HepG2 (cell line): ENCODE data around the gene RPS2. TPM values are rescaled to one million over a fixed set of nuclear protein-coding genes. Genes with fewer than 3 reads are reported as not detected.
A peak's percentile ranks its signal among the peaks of the same experiment; 100 is the strongest.

Experiments used
- GATAD1 ChIP-seq: IDR thresholded peaks from 2 replicates; pipeline ENCODE4 v1.6.1; 2016; ENCODE audit warnings: missing genetic modification reagents, missing compliant biosample characterization
- MTA3 ChIP-seq: sonication (generic); formaldehyde crosslinking; IDR thresholded peaks from 2 replicates; pipeline ENCODE4 v1.4.0; 2020; ENCODE audit warnings: missing genetic modification reagents
- NFKB2 ChIP-seq: sonication (generic); formaldehyde crosslinking; IDR thresholded peaks from 2 replicates; pipeline ENCODE4 v1.4.0; 2020; ENCODE audit warnings: missing genetic modification reagents, borderline replicate concordance
- NR2F2 ChIP-seq: IDR thresholded peaks from 2 replicates; pipeline ENCODE4 v1.6.1; 2012; ENCODE audit warnings: low read depth, inconsistent platforms, borderline replicate concordance
- POGZ ChIP-seq: sonication (generic); formaldehyde crosslinking; IDR thresholded peaks from 2 replicates; pipeline ENCODE4 v1.4.0; 2020; ENCODE audit warnings: mild to moderate bottlenecking, missing genetic modification reagents
- POLR2A ChIP-seq, 2 experiments: IDR thresholded peaks; 2 replicates each; pipeline ENCODE4 v1.6.1; 2011; ENCODE audit warnings: low read depth in 2 of 2, low read length in 2 of 2, mild to moderate bottlenecking in 1 of 2, moderate library complexity in 1 of 2; ENCODE audit not compliant: insufficient read depth in 1 of 2
- RFX1 ChIP-seq: fragments of 450-650 bp; IDR thresholded peaks from 2 replicates; pipeline ENCODE4 v1.6.1; 2017
- SMAD9 ChIP-seq: sonication (generic); formaldehyde crosslinking; IDR thresholded peaks from 2 replicates; pipeline ENCODE4 v1.5.1; 2020; ENCODE audit warnings: mild to moderate bottlenecking, missing genetic modification reagents
- TCF7L2 ChIP-seq: IDR thresholded peaks from 2 replicates; pipeline ENCODE4 v1.6.1; 2011; ENCODE audit warnings: mild to moderate bottlenecking, low read depth, low read length, moderate library complexity
- ZBTB1 ChIP-seq: sonication (generic); formaldehyde crosslinking; IDR thresholded peaks from 2 replicates; pipeline ENCODE4 v1.4.0; 2020; ENCODE audit warnings: missing genetic modification reagents, borderline replicate concordance
- ZFP82 ChIP-seq: sonication (generic); formaldehyde crosslinking; IDR thresholded peaks from 2 replicates; pipeline ENCODE4 v1.5.1; 2020; ENCODE audit warnings: mild to moderate bottlenecking, missing genetic modification reagents, borderline replicate concordance
- ZNF121 ChIP-seq: sonication (generic); formaldehyde crosslinking; IDR thresholded peaks from 2 replicates; pipeline ENCODE4 v1.5.0; 2020; ENCODE audit warnings: mild to moderate bottlenecking, missing genetic modification reagents
- ZNF264 ChIP-seq: sonication (generic); formaldehyde crosslinking; IDR thresholded peaks from 2 replicates; pipeline ENCODE4 v1.4.0; 2020; ENCODE audit warnings: missing genetic modification reagents
- ZNF3 ChIP-seq: IDR thresholded peaks from 2 replicates; pipeline ENCODE4 v1.7.0; 2017; ENCODE audit warnings: inconsistent platforms
- ZNF441 ChIP-seq: sonication (generic); formaldehyde crosslinking; IDR thresholded peaks from 2 replicates; pipeline ENCODE4 v1.7.0; 2021; ENCODE audit warnings: missing genetic modification reagents, borderline replicate concordance
- ZNF572 ChIP-seq: sonication (generic); formaldehyde crosslinking; IDR thresholded peaks from 2 replicates; pipeline ENCODE4 v1.5.1; 2020; ENCODE audit warnings: mild to moderate bottlenecking, missing genetic modification reagents
- ZNF660 ChIP-seq: sonication (generic); formaldehyde crosslinking; IDR thresholded peaks from 2 replicates; pipeline ENCODE4 v1.5.1; 2020; ENCODE audit warnings: mild to moderate bottlenecking, low read depth, missing genetic modification reagents, borderline replicate concordance
- ZSCAN22 ChIP-seq: sonication (generic); formaldehyde crosslinking; IDR thresholded peaks from 2 replicates; pipeline ENCODE4 v1.4.0; 2020; ENCODE audit warnings: mild to moderate bottlenecking, missing genetic modification reagents
- polyA plus RNA-seq, 8 experiments: library from polyadenylated mRNA; depleted of rRNA in 3 of 8; stranded (reverse) in 7 of 8; unstranded in 1 of 8; fragments of >200 nt; fragmentation: Illumina TruSeq in 4 of 8; extraction: Trizol in 4 of 8; gene quantifications; 2 replicates each; pipeline versions ENCODE4 v1.2.1 to v1.2.3, GENCODE V29; 2011 to 2016; ENCODE audit warnings: low read depth in 4 of 8, missing spikeins in 1 of 8, mixed read lengths in 1 of 8; ENCODE audit not compliant: insufficient read depth in 1 of 8
- total RNA-seq, 5 experiments: library from RNA; depleted of rRNA; stranded (reverse); fragments of >200 nt; fragmentation: Illumina TruSeq; extraction: Trizol; gene quantifications; 2 replicates each; pipeline ENCODE4 v1.2.3, GENCODE V29; 2016; ENCODE audit warnings: low read depth in 1 of 5
- TF ChIP-seq, protein P1 (sequence below): sonication (generic); formaldehyde crosslinking; IDR thresholded peaks from 2 replicates; pipeline ENCODE4 v1.9.0; 2022; ENCODE audit warnings: missing genetic modification reagents, mild to moderate bottlenecking, borderline replicate concordance
- TF ChIP-seq, protein P2 (sequence below): sonication (generic); formaldehyde crosslinking; IDR thresholded peaks from 2 replicates; pipeline ENCODE4 v1.4.0; 2020; ENCODE audit warnings: missing genetic modification reagents
- TF ChIP-seq, protein P3 (sequence below): sonication (generic); formaldehyde crosslinking; conservative IDR thresholded peaks from 2 replicates; pipeline ENCODE4 v1.4.0; 2020; ENCODE audit warnings: missing genetic modification reagents
- TF ChIP-seq, protein P4 (sequence below): sonication (generic); formaldehyde crosslinking; IDR thresholded peaks from 2 replicates; pipeline ENCODE4 v1.5.0; 2020; ENCODE audit warnings: mild to moderate bottlenecking, missing genetic modification reagents
- TF ChIP-seq, protein P5 (sequence below): sonication (generic); formaldehyde crosslinking; IDR thresholded peaks from 2 replicates; pipeline ENCODE4 v1.4.0; 2020; ENCODE audit warnings: missing genetic modification reagents
- TF ChIP-seq, protein P6 (sequence below): IDR thresholded peaks from 2 replicates; pipeline ENCODE4 v1.6.1; 2018; ENCODE audit warnings: missing genetic modification reagents

Gene RPS2
- total and polyA plus RNA-seq, 2 of the 13 experiments (the other 11 are each of a cell fraction or from before 2014, with no cell fraction given) = 1,908 to 4,514 TPM

DNA sequence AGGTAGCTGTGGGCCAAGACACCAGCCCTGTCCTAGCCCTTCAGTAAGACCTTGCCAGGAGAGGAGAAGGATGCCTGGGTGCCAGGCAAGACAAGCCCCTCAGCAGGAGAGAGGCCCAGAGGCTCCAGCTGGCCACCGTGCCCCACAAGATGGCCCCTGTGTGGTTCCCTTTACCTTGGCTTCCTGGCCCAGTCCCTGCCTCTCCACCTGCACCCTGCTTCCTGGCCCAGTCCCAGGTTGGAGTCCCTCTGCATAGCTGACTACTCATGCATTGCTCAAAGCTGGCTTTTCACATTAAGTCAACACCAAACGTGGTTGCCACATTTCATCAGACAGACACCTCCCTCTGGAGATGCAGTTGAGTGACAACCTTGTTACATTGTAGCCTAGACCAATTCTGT is 29.1 kb upstream of the RPS2 start (continued):
- TF ChIP-seq, protein P1, sequence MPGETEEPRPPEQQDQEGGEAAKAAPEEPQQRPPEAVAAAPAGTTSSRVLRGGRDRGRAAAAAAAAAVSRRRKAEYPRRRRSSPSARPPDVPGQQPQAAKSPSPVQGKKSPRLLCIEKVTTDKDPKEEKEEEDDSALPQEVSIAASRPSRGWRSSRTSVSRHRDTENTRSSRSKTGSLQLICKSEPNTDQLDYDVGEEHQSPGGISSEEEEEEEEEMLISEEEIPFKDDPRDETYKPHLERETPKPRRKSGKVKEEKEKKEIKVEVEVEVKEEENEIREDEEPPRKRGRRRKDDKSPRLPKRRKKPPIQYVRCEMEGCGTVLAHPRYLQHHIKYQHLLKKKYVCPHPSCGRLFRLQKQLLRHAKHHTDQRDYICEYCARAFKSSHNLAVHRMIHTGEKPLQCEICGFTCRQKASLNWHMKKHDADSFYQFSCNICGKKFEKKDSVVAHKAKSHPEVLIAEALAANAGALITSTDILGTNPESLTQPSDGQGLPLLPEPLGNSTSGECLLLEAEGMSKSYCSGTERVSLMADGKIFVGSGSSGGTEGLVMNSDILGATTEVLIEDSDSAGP (CRISPR knock-in tag) = no peak
- TF ChIP-seq ZNF121 = peak; percentile 57; the same call in 1 of the 2 replicates
- TF ChIP-seq, protein P2, sequence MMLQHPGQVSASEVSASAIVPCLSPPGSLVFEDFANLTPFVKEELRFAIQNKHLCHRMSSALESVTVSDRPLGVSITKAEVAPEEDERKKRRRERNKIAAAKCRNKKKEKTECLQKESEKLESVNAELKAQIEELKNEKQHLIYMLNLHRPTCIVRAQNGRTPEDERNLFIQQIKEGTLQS (CRISPR knock-in tag) = no peak
- no peak for TF ChIP-seq ZBTB1 (CRISPR knock-in tag)
- no peak for TF ChIP-seq TCF7L2
- TF ChIP-seq, protein P3, sequence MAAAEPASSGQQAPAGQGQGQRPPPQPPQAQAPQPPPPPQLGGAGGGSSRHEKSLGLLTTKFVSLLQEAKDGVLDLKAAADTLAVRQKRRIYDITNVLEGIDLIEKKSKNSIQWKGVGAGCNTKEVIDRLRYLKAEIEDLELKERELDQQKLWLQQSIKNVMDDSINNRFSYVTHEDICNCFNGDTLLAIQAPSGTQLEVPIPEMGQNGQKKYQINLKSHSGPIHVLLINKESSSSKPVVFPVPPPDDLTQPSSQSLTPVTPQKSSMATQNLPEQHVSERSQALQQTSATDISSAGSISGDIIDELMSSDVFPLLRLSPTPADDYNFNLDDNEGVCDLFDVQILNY (CRISPR knock-in tag) = no peak
- TF ChIP-seq ZNF572 = no peak
- 0 out of 4 replicates have a peak, but pooled peaks of 1 of the 2 experiments have one; percentile 29 for TF ChIP-seq POLR2A (IDR thresholded peaks at IDR 0.05; ENCODE audit: insufficient read depth in 1 of 2, low read depth in 2 of 2, low read length in 2 of 2)
- TF ChIP-seq ZFP82 = no peak
- no peak for TF ChIP-seq ZNF441 (CRISPR knock-in tag)
- no peak for TF ChIP-seq ZSCAN22 (CRISPR knock-in tag)
- TF ChIP-seq ZNF660 (CRISPR knock-in tag) = no peak
- TF ChIP-seq MTA3 (CRISPR knock-in tag) = no peak
- TF ChIP-seq, protein P4, sequence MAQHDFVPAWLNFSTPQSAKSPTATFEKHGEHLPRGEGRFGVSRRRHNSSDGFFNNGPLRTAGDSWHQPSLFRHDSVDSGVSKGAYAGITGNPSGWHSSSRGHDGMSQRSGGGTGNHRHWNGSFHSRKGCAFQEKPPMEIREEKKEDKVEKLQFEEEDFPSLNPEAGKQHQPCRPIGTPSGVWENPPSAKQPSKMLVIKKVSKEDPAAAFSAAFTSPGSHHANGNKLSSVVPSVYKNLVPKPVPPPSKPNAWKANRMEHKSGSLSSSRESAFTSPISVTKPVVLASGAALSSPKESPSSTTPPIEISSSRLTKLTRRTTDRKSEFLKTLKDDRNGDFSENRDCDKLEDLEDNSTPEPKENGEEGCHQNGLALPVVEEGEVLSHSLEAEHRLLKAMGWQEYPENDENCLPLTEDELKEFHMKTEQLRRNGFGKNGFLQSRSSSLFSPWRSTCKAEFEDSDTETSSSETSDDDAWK (CRISPR knock-in tag) = no peak
- peak; percentile 98 for TF ChIP-seq ZNF3
- TF ChIP-seq ZNF264 (CRISPR knock-in tag) = no peak
- no peak for TF ChIP-seq NR2F2
- no peak for TF ChIP-seq RFX1
- no peak for TF ChIP-seq NFKB2 (CRISPR knock-in tag)
- TF ChIP-seq GATAD1 (CRISPR knock-in tag) = no peak
- no peak for TF ChIP-seq SMAD9 (CRISPR knock-in tag)
- TF ChIP-seq, protein P5, sequence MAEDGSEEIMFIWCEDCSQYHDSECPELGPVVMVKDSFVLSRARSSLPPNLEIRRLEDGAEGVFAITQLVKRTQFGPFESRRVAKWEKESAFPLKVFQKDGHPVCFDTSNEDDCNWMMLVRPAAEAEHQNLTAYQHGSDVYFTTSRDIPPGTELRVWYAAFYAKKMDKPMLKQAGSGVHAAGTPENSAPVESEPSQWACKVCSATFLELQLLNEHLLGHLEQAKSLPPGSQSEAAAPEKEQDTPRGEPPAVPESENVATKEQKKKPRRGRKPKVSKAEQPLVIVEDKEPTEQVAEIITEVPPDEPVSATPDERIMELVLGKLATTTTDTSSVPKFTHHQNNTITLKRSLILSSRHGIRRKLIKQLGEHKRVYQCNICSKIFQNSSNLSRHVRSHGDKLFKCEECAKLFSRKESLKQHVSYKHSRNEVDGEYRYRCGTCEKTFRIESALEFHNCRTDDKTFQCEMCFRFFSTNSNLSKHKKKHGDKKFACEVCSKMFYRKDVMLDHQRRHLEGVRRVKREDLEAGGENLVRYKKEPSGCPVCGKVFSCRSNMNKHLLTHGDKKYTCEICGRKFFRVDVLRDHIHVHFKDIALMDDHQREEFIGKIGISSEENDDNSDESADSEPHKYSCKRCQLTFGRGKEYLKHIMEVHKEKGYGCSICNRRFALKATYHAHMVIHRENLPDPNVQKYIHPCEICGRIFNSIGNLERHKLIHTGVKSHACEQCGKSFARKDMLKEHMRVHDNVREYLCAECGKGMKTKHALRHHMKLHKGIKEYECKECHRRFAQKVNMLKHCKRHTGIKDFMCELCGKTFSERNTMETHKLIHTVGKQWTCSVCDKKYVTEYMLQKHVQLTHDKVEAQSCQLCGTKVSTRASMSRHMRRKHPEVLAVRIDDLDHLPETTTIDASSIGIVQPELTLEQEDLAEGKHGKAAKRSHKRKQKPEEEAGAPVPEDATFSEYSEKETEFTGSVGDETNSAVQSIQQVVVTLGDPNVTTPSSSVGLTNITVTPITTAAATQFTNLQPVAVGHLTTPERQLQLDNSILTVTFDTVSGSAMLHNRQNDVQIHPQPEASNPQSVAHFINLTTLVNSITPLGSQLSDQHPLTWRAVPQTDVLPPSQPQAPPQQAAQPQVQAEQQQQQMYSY (CRISPR knock-in tag) = no peak
- no peak for TF ChIP-seq POGZ (CRISPR knock-in tag)
- TF ChIP-seq, protein P6, sequence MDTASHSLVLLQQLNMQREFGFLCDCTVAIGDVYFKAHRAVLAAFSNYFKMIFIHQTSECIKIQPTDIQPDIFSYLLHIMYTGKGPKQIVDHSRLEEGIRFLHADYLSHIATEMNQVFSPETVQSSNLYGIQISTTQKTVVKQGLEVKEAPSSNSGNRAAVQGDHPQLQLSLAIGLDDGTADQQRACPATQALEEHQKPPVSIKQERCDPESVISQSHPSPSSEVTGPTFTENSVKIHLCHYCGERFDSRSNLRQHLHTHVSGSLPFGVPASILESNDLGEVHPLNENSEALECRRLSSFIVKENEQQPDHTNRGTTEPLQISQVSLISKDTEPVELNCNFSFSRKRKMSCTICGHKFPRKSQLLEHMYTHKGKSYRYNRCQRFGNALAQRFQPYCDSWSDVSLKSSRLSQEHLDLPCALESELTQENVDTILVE = no peak; the same call in 1 of the 2 replicates
